Measurements from ENCODE around the gene MAL.

The MAL gene

DNA sequence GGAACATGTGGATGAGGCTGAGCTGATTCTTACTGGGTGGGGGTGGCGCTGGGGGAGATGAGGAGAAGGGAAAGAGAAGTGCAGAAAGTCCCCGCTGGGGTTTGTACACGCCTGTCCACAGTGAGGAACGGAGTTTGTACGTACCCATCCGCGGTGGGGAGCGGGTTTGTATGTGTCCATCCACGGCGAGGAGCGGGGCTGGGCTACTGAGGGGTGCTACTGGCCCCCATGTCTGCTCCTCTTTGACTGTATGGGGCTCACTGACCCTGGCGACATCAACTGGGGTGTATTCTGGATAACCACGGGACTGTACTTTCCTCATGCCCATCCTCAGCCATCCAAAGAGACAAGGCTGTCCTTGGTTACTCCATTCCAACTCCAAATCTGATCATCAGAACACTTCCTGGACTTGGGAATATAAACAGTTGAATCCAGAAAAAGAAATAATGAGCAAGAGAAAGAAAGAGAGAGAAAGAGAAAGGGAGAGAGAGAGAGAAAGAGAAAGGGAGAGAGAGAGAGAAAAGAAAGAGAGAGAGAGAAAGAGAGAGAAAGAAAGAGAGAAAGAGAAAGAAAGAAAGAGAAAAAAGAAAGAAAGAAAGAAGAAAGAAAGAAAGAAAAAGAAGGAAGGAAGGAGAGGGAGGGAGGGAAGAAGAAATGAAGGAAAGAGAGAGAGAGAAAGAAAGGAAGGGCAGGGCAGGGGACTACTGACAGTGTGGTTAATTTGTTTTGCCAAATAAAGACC, 21.0 kb downstream of the MAL start:
- no peak overlapping the region for H3K4me3 ChIP-seq (replicated peaks; ENCODE audit: low read depth, low read length)
- no peak for DNase-seq (ENCODE audit: extremely low read depth, low read depth)
- TF ChIP-seq, protein P1, sequence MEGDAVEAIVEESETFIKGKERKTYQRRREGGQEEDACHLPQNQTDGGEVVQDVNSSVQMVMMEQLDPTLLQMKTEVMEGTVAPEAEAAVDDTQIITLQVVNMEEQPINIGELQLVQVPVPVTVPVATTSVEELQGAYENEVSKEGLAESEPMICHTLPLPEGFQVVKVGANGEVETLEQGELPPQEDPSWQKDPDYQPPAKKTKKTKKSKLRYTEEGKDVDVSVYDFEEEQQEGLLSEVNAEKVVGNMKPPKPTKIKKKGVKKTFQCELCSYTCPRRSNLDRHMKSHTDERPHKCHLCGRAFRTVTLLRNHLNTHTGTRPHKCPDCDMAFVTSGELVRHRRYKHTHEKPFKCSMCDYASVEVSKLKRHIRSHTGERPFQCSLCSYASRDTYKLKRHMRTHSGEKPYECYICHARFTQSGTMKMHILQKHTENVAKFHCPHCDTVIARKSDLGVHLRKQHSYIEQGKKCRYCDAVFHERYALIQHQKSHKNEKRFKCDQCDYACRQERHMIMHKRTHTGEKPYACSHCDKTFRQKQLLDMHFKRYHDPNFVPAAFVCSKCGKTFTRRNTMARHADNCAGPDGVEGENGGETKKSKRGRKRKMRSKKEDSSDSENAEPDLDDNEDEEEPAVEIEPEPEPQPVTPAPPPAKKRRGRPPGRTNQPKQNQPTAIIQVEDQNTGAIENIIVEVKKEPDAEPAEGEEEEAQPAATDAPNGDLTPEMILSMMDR (IDR thresholded peaks at IDR 0.05; ENCODE audit: low read depth, low read length, missing control alignments), result no peak

DNA sequence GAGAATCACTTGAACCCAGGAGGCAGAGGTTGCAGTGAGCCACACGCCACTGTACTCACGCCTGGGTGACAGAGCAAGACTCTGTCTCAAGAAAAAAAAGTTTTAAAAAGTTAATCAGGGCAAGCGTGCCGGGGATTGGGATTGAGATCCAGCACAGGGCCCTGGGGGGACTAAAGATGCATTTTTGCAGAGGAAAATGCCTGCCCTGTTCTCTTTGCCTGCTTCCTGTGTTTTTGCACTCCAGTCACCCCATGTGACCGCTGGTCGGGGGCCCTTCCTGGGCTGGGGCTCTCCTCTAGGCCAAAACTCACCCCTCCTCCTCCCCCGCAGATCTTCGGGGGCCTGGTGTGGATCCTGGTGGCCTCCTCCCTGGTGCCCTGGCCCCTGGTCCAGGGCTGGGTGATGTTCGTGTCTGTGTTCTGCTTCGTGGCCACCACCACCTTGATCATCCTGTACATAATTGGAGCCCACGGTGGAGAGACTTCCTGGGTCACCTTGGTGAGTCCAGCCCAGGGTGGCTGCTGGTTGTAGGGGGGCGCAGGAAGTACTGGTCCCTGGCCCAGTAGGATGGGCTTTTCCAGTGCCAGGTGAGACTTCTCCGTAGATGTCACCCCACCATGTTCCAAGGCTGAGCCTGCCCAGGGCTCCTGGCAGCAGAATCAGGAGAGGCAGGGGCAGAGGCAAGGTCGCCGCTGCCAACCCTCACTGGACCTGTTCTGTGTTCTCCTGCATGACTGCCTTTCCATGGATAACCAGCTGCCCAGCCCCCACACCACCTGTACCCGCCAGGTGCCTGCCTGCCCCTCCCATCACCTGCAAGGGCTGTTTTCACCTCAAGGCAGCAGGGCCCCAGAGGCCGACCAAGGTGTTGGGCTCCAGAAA, 22.4 kb downstream of the MAL start:
- TF ChIP-seq, protein P1 (IDR thresholded peaks at IDR 0.05; ENCODE audit: low read depth, low read length, missing control alignments), result no peak
- DNase-seq (ENCODE audit: extremely low read depth, low read depth), result no peak
- no peak overlapping the region for H3K4me3 ChIP-seq (replicated peaks; ENCODE audit: low read depth, low read length)

DNA sequence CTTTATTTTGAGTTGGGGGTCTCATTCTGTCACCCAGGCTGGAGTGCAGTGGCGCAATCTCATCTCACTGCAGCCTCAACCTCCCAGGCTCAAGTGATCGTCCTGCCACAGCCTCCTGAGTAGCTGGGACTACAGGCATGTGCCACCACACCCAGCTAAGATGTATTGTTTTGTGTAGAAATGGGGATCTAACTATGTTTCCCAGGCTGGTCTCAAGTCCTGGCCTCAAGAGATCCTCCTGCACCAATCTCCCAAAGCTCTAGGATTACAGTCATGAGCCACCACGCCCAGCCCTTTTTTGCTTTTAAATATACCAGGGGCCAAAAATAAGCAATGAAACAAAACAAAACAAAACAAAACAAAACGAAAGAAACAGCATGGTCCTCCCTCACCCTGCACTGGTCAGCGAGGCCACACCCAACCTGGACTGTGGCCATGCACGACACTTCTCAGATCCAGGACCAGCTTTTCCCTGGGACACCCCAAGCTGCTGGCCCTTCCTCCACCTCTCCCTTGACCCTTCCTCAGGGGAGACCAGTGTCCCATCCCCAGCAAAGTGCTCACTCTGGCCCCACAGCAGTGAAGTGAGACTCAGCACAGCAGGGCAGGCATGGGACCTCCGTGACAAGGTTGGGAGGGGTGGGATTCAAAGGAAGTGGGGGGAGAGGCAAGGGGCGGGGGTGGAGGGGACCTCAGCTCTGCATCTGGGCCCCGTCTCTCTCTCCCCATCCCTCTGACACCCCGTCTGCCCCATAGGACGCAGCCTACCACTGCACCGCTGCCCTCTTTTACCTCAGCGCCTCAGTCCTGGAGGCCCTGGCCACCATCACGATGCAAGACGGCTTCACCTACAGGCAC, 23.5 kb downstream of the MAL start:
- H3K4me3 ChIP-seq (replicated peaks; ENCODE audit: low read depth, low read length), result no peak overlapping the region
- DNase-seq (ENCODE audit: extremely low read depth, low read depth), result no peak

DNA sequence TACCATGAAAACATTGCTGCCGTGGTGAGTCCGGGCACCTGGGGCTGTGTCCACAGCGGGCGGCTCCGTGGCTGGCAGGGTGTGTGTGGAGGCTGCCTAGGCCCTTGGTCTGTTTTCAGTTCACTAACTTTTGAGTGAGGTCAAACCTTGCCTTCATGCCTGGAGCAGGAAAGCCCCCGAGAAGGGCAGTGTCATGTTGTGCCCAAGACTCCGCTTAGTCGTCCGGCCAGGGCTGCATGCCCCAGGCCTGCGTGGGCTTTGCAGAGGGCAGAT, 24.1 kb downstream of the MAL start:
- no peak for DNase-seq (ENCODE audit: extremely low read depth, low read depth)
- H3K4me3 ChIP-seq (replicated peaks; ENCODE audit: low read depth, low read length), result no peak overlapping the region
- TF ChIP-seq, protein P1 (IDR thresholded peaks at IDR 0.05; ENCODE audit: low read depth, low read length, missing control alignments), result no peak

More for the DNA sequence above, 23.5 kb downstream of the MAL start:
- TF ChIP-seq, protein P1 (IDR thresholded peaks at IDR 0.05; ENCODE audit: low read depth, low read length, missing control alignments), result no peak

DNA sequence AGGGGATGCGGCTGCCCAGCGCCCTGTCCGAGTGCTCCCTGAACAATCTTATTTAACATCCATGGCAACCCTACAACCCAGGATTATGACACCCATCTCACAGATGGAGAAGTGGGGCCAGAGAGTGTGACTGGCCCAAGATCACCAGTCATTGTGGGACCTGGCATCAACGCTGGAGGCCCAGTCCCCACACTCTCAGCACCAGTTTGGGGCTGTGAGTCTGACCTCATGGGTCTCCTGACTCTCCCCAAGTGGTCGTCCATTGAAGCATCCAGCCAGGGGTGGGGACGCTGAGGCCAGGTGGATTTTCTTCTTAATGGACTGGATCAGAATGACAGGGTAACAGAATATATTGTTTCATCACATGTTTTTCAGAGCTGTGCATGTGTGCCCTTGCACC, 24.5 kb downstream of the MAL start:
- DNase-seq (ENCODE audit: extremely low read depth, low read depth), result no peak
- TF ChIP-seq, protein P1 (IDR thresholded peaks at IDR 0.05; ENCODE audit: low read depth, low read length, missing control alignments), result no peak
- H3K4me3 ChIP-seq (replicated peaks; ENCODE audit: low read depth, low read length), result no peak overlapping the region

DNA sequence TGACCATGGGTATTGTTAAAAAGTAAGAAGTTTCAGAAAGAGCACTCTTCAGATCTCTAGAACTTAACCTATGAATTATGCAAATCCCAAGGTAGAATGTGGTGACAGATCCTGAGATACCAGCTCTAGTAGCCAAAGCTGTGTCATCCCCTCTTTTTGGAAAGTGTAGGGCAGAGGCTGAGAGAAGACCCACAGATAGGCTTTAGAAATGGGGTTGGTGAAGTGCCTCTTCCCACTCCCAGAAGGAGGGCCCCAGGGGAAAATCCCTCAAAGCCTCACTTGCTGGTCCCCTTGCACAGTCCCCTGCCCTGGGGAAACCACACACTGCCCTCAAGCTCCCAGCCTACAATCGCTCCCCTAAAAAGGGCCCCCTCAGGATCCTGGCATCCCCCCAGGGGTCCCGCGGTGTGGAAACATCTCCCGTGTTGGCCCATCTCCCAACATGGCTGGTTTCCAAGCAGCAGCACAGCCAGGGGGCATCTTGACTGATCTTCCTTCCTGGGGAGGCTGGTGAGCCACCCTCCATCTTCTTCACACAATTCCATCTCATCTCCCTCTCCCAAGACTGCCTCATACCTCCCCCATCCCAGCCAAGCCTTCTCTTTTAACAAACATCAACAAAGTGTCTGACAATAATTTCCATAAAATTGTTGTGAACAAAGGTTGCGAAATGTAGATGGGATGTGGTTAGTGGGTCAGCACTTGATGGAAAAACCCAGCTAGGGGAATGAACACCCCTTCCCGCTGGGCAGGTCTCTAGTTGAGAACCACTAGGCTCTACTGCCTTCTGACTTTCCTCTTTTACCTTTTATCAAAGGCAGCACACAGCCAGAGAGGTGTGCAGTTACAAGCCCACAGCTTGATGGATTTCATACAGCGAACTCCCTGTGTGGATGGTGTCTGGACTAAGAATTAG, 25.1 kb downstream of the MAL start:
- TF ChIP-seq, protein P1 (IDR thresholded peaks at IDR 0.05; ENCODE audit: low read depth, low read length, missing control alignments), result no peak
- no peak overlapping the region for H3K4me3 ChIP-seq (replicated peaks; ENCODE audit: low read depth, low read length)
- no peak for DNase-seq (ENCODE audit: extremely low read depth, low read depth)
